SH-SY5Y (cell line): ENCODE measurements around the gene NDUFAB1.

Experiments used
- GATA2 ChIP-seq: IDR thresholded peaks from 2 replicates; pipeline ENCODE4 v1.6.1; 2011; ENCODE audit warnings: mild to moderate bottlenecking, low read depth, low read length
- GATA3 ChIP-seq: IDR thresholded peaks from 2 replicates; pipeline ENCODE4 v1.6.1; 2011; ENCODE audit warnings: low read depth, mild to moderate bottlenecking, low read length, moderate library complexity

GRCh38 chr16:23624092-23624491, 28.0 kb upstream of the NDUFAB1 start:
- TF ChIP-seq GATA2 (no peak), GATA3 (no peak)
